ENCODE data around the gene PRKN.

Gene PRKN

DNA sequence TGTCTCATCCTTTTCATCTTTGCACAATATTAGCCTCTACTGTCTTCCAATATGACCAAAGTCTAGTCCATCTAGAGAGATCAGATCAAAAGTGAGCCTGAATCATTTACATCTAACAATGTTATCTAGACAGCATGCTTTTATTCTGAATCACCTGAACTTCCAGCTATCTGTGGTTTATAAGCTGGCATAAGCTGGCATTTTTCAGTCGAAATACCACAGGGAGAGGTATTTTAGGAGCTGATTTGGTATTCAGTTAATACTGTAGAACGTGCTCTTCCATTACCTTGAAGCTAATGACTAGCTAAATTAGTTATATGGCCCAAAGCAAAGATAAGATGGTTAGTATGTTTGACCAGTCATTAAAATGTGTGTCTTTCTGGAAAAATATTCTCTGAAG lies 1265.4 kb downstream of the PRKN start:
- no peak for TF ChIP-seq CTCF (IDR thresholded peaks at IDR 0.05; ENCODE audit: low read depth, low read length)

DNA sequence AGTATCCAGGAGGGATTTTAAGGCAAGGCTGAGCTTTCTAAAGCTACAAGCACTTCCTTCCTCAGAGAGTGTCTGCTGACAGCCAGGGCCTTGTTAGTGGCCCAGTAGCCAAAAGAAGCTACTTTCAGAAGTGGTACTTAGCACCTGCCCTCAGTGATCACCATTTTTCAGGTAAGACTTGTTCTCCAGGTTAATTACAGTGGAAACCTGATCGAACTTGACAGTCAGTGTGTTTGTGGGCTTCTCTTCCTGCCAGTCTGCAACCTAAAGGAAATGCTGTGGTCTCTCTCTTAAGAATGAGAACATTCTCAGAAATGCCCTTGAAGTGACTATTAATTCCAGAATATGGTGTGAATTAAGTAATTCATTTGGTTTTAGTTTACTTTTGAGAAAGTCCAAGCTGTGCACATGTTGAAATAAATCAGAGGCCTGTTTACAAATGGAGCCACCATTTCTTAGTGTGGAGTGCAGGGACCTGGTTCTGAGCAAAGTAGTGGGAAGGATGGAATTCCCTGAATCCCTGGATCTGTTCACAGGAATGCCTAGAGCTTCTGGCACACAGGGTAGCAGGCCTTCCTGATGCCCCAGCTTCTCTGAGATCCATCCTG lies 1268.5 kb downstream of the PRKN start:
- no peak overlapping the region for H3K4me3 ChIP-seq (ENCODE audit: low read depth, low read length)
- no peak for TF ChIP-seq CTCF (IDR thresholded peaks at IDR 0.05; ENCODE audit: low read depth, low read length)

More for the DNA sequence above, 1265.4 kb downstream of the PRKN start:
- no peak overlapping the region for H3K4me3 ChIP-seq (ENCODE audit: low read depth, low read length)

DNA sequence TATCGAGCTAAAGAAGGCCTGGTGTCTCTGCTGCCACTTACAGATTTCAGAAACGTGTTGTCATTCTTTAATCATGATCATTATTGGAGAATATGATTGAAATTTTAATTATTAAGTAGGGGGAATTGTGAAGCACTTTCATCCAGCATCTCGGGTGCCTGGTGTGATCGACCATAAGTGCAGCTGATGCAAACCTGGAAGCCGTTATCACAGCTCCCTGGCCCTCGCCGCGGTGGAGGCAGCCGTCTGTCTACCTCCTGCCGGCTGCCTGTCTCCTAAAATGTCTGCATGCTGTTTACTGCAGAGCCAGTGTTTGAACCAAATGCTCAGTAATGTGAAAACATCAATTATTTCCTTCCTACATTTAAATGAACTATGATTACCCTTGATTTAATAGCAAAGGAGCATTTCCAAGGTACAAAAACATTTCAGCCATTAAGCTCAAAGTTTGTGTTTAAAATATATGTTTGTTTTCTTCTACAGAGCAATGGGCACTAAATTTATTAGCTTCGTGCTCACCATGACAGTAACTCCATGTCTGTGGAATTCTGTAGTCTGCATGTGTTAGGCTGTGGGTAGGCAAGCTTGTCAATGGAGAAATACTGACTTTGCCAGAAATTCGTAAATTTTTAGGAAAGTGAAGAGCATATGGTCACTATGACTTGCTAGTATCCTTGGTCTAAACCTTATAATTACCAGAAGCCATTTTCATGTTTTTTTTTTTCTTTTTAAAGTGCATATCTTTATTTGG lies 1269.2 kb downstream of the PRKN start:
- H3K4me3 ChIP-seq (ENCODE audit: low read depth, low read length): no peak overlapping the region
- no peak for TF ChIP-seq CTCF (IDR thresholded peaks at IDR 0.05; ENCODE audit: low read depth, low read length)

- H3K4me3 ChIP-seq (ENCODE audit: low read depth, low read length): no peak overlapping the region
- no peak for TF ChIP-seq CTCF (IDR thresholded peaks at IDR 0.05; ENCODE audit: low read depth, low read length)
These were observed 1271.7 kb downstream of the PRKN start for GRCh38 chr6:161455848-161456247.

DNA sequence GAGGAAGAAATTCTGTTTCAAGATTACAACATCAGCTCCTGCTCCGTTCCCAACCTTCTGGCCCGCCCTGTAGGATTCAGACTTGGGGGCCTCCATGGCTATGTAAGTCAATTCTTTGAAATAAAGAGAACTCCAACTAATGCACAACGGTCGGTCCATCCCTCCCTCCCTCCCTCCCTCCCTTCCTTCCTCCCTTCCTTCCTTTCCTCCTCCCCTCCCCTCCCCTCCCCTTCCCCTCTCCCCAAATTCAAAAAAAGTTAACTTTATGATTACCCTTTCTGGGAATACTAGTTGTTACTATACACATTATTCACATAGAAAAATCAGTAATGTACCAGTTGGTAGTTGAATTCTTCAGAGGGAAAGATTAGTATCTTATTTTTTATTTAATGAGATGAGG lies 1274.0 kb downstream of the PRKN start:
- no peak overlapping the region for H3K4me3 ChIP-seq (ENCODE audit: low read depth, low read length)
- no peak for TF ChIP-seq CTCF (IDR thresholded peaks at IDR 0.05; ENCODE audit: low read depth, low read length)

DNA sequence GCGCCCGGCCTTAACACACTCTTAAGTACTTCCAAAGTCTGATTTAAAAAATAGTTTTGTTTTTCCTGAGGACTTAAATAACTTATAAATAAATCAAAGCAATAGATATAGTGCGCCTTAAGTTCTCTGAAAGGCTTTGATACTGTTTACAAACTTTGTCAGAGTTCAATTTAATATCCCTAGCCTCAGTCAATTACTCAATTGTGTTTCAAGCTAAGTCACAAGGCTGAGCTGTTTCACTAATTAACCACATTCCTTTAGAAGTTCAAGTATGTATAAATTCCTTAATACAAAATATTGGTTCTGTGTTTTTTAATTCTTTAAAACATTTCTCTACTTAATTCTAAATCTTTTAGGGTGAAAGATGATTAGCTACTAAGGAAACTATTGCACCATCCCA lies 1275.3 kb downstream of the PRKN start:
- no peak overlapping the region for H3K4me3 ChIP-seq (ENCODE audit: low read depth, low read length)
- no peak for TF ChIP-seq CTCF (IDR thresholded peaks at IDR 0.05; ENCODE audit: low read depth, low read length)

GRCh38 chr6:161449521-161449920 lies 1278.0 kb downstream of the PRKN start:
- no peak for TF ChIP-seq CTCF (IDR thresholded peaks at IDR 0.05; ENCODE audit: low read depth, low read length)
- no peak overlapping the region for H3K4me3 ChIP-seq (ENCODE audit: low read depth, low read length)

Measured in WI38 (cell line).